IMR-90 (cell line): ENCODE results near the gene ACY1. TPM values are rescaled to one million over a fixed set of nuclear protein-coding genes. Genes with fewer than 3 reads are reported as not detected.
A peak's percentile ranks its signal among the peaks of the same experiment; 100 is the strongest.

Source experiments
- ATAC-seq: fragments of 200-7000 bp; cut with Tn5 transposase; 2 replicates; pipeline ENCODE4 v1.9.1; 2020; ENCODE audit warnings: low read depth, mild to moderate bottlenecking, moderate library complexity
- BruUV-seq: library from RNA; stranded (reverse); fragments of 400-500 nt; replicated peaks from 2 replicates; lab custom pipeline; 2021; lab: Mats Ljungman, UMichigan
- CTCF ChIA-PET: fragments of 300-600 bp; formaldehyde crosslinking; extraction: SDS; loops from one replicate; lab custom pipeline; 2021; ENCODE audit warnings: antibody characterized with exemption; lab: Yijun Ruan, JAX
- POLR2A ChIA-PET: fragments of 300-600 bp; sonication (Branson Sonifier 250); formaldehyde crosslinking; loops from one replicate; lab custom pipeline; 2022; ENCODE audit warnings: antibody characterized with exemption; ENCODE audit not compliant: unreplicated experiment; lab: Charles Lee
- DNase-seq: peaks from one replicate; pipeline ENCODE4 v3.0.0; 2013
- H2AFZ ChIP-seq: replicated peaks from 2 replicates; pipeline ENCODE3; 2013; ENCODE audit warnings: low read length, mild to moderate bottlenecking; ENCODE audit not compliant: poor library complexity
- H2AK5ac ChIP-seq: 2 replicates; pipeline ENCODE4 v1.6.1; 2013; ENCODE audit warnings: low read depth, low read length, inconsistent platforms
- H2AK9ac ChIP-seq: replicated peaks from 2 replicates; pipeline ENCODE3; 2013; ENCODE audit warnings: mild to moderate bottlenecking, low read depth, low read length, moderate library complexity; ENCODE audit not compliant: poor library complexity
- H2BK120ac ChIP-seq: 2 replicates; pipeline ENCODE4 v1.6.1; 2013; ENCODE audit warnings: low read depth, low read length, inconsistent platforms
- H2BK15ac ChIP-seq: 3 replicates; pipeline ENCODE4 v1.6.1; 2013; ENCODE audit warnings: low read depth, low read length, inconsistent platforms
- H2BK20ac ChIP-seq: 2 replicates; pipeline ENCODE4 v1.6.1; 2013; ENCODE audit warnings: low read depth, mild to moderate bottlenecking, inconsistent platforms, low read length, moderate library complexity
- H2BK5ac ChIP-seq: 2 replicates; pipeline ENCODE4 v1.6.1; 2013; ENCODE audit warnings: mild to moderate bottlenecking, low read depth, low read length, inconsistent platforms; ENCODE audit not compliant: poor library complexity, severe bottlenecking
- H3K14ac ChIP-seq: replicated peaks from 2 replicates; pipeline ENCODE4 v1.6.1; 2013; ENCODE audit warnings: low read depth, low read length, inconsistent platforms
- H3K18ac ChIP-seq: 2 replicates; pipeline ENCODE4 v1.6.1; 2013; ENCODE audit warnings: low read depth, low read length, control low read depth
- H3K23ac ChIP-seq: 2 replicates; pipeline ENCODE4 v1.6.1; 2013; ENCODE audit warnings: low read depth, low read length, inconsistent platforms
- H3K27ac ChIP-seq: 2 replicates; pipeline ENCODE4 v1.5.1; 2013; ENCODE audit warnings: mild to moderate bottlenecking, control low read depth, low read length; ENCODE audit not compliant: insufficient read depth
- H3K27me3 ChIP-seq: 2 replicates; pipeline ENCODE4 v1.6.1; 2013; ENCODE audit warnings: low read length; ENCODE audit not compliant: control insufficient read depth, insufficient read depth
- H3K36me3 ChIP-seq: 2 replicates; pipeline ENCODE4 v1.6.1; 2013; ENCODE audit warnings: low read length, mixed read lengths; ENCODE audit not compliant: control insufficient read depth, insufficient read depth
- H3K4ac ChIP-seq: 2 replicates; pipeline ENCODE4 v1.6.1; 2013; ENCODE audit warnings: low read depth, low read length, inconsistent platforms
- H3K4me1 ChIP-seq: 2 replicates; pipeline ENCODE4 v1.6.1; 2013; ENCODE audit warnings: low read length, mixed read lengths; ENCODE audit not compliant: control insufficient read depth, insufficient read depth
- H3K4me2 ChIP-seq: 2 replicates; pipeline ENCODE4 v1.6.1; 2013; ENCODE audit warnings: low read depth, mild to moderate bottlenecking, control low read depth, low read length, moderate library complexity
- H3K4me3 ChIP-seq: 2 replicates; pipeline ENCODE4 v1.5.1; 2013; ENCODE audit warnings: low read depth, mild to moderate bottlenecking, control low read depth, low read length, moderate library complexity; ENCODE audit not compliant: insufficient read depth
- H3K56ac ChIP-seq: 2 replicates; pipeline ENCODE4 v1.6.1; 2013; ENCODE audit warnings: low read length, inconsistent platforms; ENCODE audit not compliant: insufficient read depth; ENCODE audit errors: extremely low read depth
- H3K79me1 ChIP-seq, 2 experiments: 2 replicates each; pipeline ENCODE4 v1.6.1; 2013; ENCODE audit warnings: low read length in 2 of 2, inconsistent platforms in 1 of 2, low read depth in 1 of 2
- H3K9ac ChIP-seq: 2 replicates; pipeline ENCODE4 v1.6.1; 2013; ENCODE audit warnings: low read depth, low read length, control low read depth
- H3K9me1 ChIP-seq: 2 replicates; pipeline ENCODE4 v1.6.1; 2013; ENCODE audit warnings: low read length, inconsistent platforms; ENCODE audit not compliant: insufficient read depth
- H3K9me3 ChIP-seq: 2 replicates; pipeline ENCODE4 v1.6.1; 2013; ENCODE audit warnings: low read length; ENCODE audit not compliant: control insufficient read depth, insufficient read depth
- H4K20me1 ChIP-seq: 2 replicates; pipeline ENCODE4 v1.6.1; 2013; ENCODE audit warnings: low read length, inconsistent platforms; ENCODE audit not compliant: insufficient read depth
- H4K5ac ChIP-seq: 2 replicates; pipeline ENCODE4 v1.6.1; 2013; ENCODE audit warnings: mild to moderate bottlenecking, low read depth, low read length, control low read depth
- H4K8ac ChIP-seq, 2 experiments: 2 replicates each; pipeline ENCODE4 v1.6.1; 2013; ENCODE audit warnings: low read depth in 2 of 2, low read length in 2 of 2, control low read depth in 1 of 2, inconsistent platforms in 1 of 2
- H4K91ac ChIP-seq: 2 replicates; pipeline ENCODE4 v1.6.1; 2013; ENCODE audit warnings: low read depth, low read length, inconsistent platforms; ENCODE audit not compliant: insufficient read depth
- CEBPB ChIP-seq: IDR thresholded peaks from 2 replicates; pipeline ENCODE4 v1.6.1; 2012; ENCODE audit warnings: low read depth, low read length, improper control_type of control experiment
- CHD1 ChIP-seq: IDR thresholded peaks from 2 replicates; pipeline ENCODE4 v1.6.1; 2012; ENCODE audit warnings: low read depth, low read length, improper control_type of control experiment
- FOS ChIP-seq: fragments of 150-350 bp; IDR thresholded peaks from 2 replicates; pipeline ENCODE4 v1.6.1; 2016; ENCODE audit warnings: low read depth, low read length
- MXI1 ChIP-seq: IDR thresholded peaks from 2 replicates; pipeline ENCODE4 v1.6.1; 2012; ENCODE audit warnings: low read depth, mild to moderate bottlenecking, low read length, moderate library complexity, borderline replicate concordance
- NFE2L2 ChIP-seq: fragments of 150-350 bp; IDR thresholded peaks from 2 replicates; pipeline ENCODE4 v1.6.1; 2016; ENCODE audit warnings: low read depth, mild to moderate bottlenecking, low read length
- RAD21 ChIP-seq: IDR thresholded peaks from 2 replicates; pipeline ENCODE4 v1.6.1; 2012; ENCODE audit warnings: low read length, improper control_type of control experiment
- RCOR1 ChIP-seq: IDR thresholded peaks from 2 replicates; pipeline ENCODE4 v1.6.1; 2012; ENCODE audit warnings: mild to moderate bottlenecking, low read length, improper control_type of control experiment; ENCODE audit not compliant: insufficient replicate concordance
- RFX5 ChIP-seq: IDR thresholded peaks from 2 replicates; pipeline ENCODE4 v1.8.0; 2012; ENCODE audit warnings: low read depth, mild to moderate bottlenecking, low read length, moderate library complexity
- WGBS, 2 experiments: methylation state at CpG; one replicate each; pipeline versions ENCODE4 v1.1.5 to v1.1.7; 2013; ENCODE audit warnings: missing lambda C conversion rate in 2 of 2; ENCODE audit not compliant: insufficient read length in 1 of 2; ENCODE audit errors: extremely low coverage in 2 of 2; 5-methylcytosine and 5-hydroxymethylcytosine counted together
- dilution Hi-C: fragments of 300-500 bp; cut with HindIII; formaldehyde crosslinking; loops from one replicate; pipeline ENCODE4 v1.14.3; 2018; ENCODE audit warnings: low sequenced_read_pairs; ENCODE audit not compliant: unreplicated experiment
- in situ Hi-C: fragments of 300-500 bp; cut with MboI; formaldehyde crosslinking; loops from 3 replicates; pipeline ENCODE4 v1.14.3; 2019; ENCODE audit warnings: low sequenced_read_pairs, inconsistent platforms, mixed read lengths
- intact Hi-C: fragments of 100-400 bp; cut with micrococcal nuclease; formaldehyde crosslinking; loops from 2 replicates; pipeline ENCODE4 v1.10.0; 2022
- polyA plus RNA-seq, 3 experiments: library from polyadenylated mRNA; depleted of rRNA; stranded (reverse); fragments of >200 nt; gene quantifications; 2 replicates each; pipeline ENCODE4 v1.2.3, GENCODE V29; 2012; ENCODE audit warnings: low replicate concordance in 1 of 3
- total RNA-seq: library from RNA; depleted of rRNA; stranded (reverse); fragments of >200 nt; gene quantifications from 2 replicates; pipeline ENCODE4 v1.2.3, GENCODE V29; 2012
- TF ChIP-seq, protein P1 (sequence below): fragments of 150-350 bp; IDR thresholded peaks from 2 replicates; pipeline ENCODE4 v1.6.1; 2016; ENCODE audit warnings: low read depth, mild to moderate bottlenecking, low read length, moderate library complexity, borderline replicate concordance

The ACY1 gene
- total and polyA plus RNA-seq, 2 of the 4 experiments (the other 2 are of a cell fraction), result 22.0 to 47.1 TPM

DNA sequence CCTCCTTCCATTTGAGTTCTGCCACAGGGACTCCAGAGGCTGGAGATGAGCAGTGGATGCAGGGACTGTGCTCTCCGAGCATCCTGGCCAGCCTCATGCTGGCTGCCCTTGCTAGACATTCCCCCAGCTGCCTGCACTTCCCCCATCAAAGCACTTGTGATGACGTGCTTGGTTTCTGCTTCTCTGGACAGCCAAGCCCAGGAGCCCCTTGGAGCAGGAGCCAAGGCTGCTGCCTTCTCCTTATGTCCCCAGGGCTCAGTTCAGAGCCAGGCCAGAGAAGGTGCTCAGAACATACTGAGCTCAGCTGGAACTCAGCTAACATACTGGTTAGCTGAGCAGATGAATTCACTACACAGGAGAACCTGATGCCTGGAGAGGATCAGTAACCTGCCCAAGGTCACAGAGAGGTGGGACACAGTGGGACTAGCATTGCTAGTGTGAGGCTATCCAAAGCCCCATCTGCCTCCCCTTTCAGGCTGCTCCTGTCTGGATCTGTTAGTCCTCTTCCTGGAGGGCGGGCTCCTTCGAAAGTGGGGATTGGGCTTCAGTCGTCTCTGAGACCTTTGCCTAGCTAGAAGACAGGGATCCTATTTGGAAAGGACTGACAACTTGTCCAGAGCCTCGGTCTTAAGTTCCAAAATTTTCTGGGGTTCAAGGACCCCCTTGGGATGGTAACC, 20.3 kb upstream of the ACY1 start:
- H3K4me1 ChIP-seq, result peaks cover 23% of the 10 kb centered on the region
- no peak overlapping the region for H4K91ac ChIP-seq
- no peak overlapping the region for H2BK120ac ChIP-seq
- TF ChIP-seq NFE2L2 (no peak), MXI1 (no peak), CEBPB (no peak), RCOR1 (no peak), CHD1 (no peak), RFX5 (no peak), FOS (no peak), RAD21 (no peak)
- TF ChIP-seq, protein P1, sequence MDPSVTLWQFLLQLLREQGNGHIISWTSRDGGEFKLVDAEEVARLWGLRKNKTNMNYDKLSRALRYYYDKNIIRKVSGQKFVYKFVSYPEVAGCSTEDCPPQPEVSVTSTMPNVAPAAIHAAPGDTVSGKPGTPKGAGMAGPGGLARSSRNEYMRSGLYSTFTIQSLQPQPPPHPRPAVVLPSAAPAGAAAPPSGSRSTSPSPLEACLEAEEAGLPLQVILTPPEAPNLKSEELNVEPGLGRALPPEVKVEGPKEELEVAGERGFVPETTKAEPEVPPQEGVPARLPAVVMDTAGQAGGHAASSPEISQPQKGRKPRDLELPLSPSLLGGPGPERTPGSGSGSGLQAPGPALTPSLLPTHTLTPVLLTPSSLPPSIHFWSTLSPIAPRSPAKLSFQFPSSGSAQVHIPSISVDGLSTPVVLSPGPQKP, result no peak
- DNase-seq, result peak; percentile 31
- no peak overlapping the region for H2AK9ac ChIP-seq
- peaks cover 16% of the 10 kb centered on the region for H4K20me1 ChIP-seq
- no peak overlapping the region for H2AK5ac ChIP-seq
- H3K4ac ChIP-seq, result no peak overlapping the region
- no peak overlapping the region for H2AFZ ChIP-seq
- H3K79me1 ChIP-seq, result peaks cover 31 to 57% of the 10 kb centered on the region in 2 experiments
- H3K27ac ChIP-seq, result no peak overlapping the region
- ChIA-PET CTCF (no interaction called here), POLR2A (no interaction called here)
- WGBS, 2 experiments, result no CpG with 5 or more reads among the region's 6 CpGs
- dilution Hi-C loops (no loop called here), intact Hi-C loops (no loop called here), in situ Hi-C loops (loop anchor here (25.0 kb wide), 1 partner anchor 1626 kb away; the partner anchor contains the start of genes RASSF1, TUSC2 and ZMYND10)
- H3K9ac ChIP-seq, result no peak overlapping the region
- no peak overlapping the region for H4K8ac ChIP-seq
- H3K18ac ChIP-seq, result no peak overlapping the region
- H3K4me2 ChIP-seq, result no peak overlapping the region
- no peaks in the 10 kb centered on the region for H3K9me3 ChIP-seq
- H3K9me1 ChIP-seq, result peaks cover 13% of the 10 kb centered on the region
- no peaks in the 10 kb centered on the region for H3K27me3 ChIP-seq
- no peak overlapping the region for H2BK5ac ChIP-seq
- H3K23ac ChIP-seq, result no peak overlapping the region
- no peak overlapping the region for H2BK15ac ChIP-seq
- BruUV-seq, result no TSS peak
- H3K4me3 ChIP-seq, result no peak overlapping the region
- H2BK20ac ChIP-seq, result no peak overlapping the region
- H3K56ac ChIP-seq, result no peak overlapping the region
- no peak for ATAC-seq
- H4K5ac ChIP-seq, result no peak overlapping the region
- H3K36me3 ChIP-seq, result peaks cover 24% of the 10 kb centered on the region
- H3K14ac ChIP-seq, result no peak overlapping the region
